Measurements from ENCODE around the gene DHX32.

DNA sequence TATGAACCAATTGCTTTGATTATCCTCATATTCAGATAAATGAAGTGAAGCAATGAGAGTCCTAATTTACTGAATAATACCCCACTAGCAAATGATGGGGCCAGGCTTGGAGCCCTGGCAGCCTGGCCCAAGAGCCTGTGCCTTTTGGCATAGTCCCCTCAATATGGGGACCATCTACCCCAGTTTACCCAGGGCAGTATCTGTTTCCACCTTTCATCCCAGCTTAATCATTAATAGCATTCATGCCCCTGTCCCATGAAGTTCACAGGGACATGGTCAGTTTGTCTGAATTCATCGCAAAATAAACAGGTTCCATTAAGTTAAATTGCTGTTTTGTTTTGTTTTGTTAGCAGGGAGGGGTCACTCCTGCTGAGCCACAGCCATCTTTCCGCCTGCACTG is 32.2 kb downstream of the DHX32 start:
- TF ChIP-seq POLR2A (IDR thresholded peaks at IDR 0.05; ENCODE audit: low read depth, low read length) (no peak), FOS (IDR thresholded peaks at IDR 0.05; ENCODE audit: borderline replicate concordance, insufficient read depth, low read length) (no peak), JUN (IDR thresholded peaks at IDR 0.05; ENCODE audit: borderline replicate concordance, insufficient read depth, insufficient read length, low read depth) (no peak)
- TF ChIP-seq, protein P1, sequence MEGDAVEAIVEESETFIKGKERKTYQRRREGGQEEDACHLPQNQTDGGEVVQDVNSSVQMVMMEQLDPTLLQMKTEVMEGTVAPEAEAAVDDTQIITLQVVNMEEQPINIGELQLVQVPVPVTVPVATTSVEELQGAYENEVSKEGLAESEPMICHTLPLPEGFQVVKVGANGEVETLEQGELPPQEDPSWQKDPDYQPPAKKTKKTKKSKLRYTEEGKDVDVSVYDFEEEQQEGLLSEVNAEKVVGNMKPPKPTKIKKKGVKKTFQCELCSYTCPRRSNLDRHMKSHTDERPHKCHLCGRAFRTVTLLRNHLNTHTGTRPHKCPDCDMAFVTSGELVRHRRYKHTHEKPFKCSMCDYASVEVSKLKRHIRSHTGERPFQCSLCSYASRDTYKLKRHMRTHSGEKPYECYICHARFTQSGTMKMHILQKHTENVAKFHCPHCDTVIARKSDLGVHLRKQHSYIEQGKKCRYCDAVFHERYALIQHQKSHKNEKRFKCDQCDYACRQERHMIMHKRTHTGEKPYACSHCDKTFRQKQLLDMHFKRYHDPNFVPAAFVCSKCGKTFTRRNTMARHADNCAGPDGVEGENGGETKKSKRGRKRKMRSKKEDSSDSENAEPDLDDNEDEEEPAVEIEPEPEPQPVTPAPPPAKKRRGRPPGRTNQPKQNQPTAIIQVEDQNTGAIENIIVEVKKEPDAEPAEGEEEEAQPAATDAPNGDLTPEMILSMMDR (IDR thresholded peaks at IDR 0.05; ENCODE audit: extremely low read depth in 1 of 2, insufficient read depth in 1 of 2, low read depth in 1 of 2, low read length in 2 of 2) = no peak
